Spleen (tissue), 7 donors: ENCODE measurements around the gene AK9.

ENCODE experiments used
- CTCF ChIP-seq, 11 experiments: fragments of 200-600 bp in 7 of 11; fragments of 450-650 bp in 4 of 11; sonication (generic) in 4 of 11; IDR thresholded peaks in 8 of 11; conservative IDR thresholded peaks in 3 of 11; 1 replicate in 7 of 11; 2 replicates in 4 of 11; pipeline versions ENCODE4 v1.4.0 to v1.8.0; 2016 to 2021; ENCODE audit warnings: antibody characterized with exemption in 11 of 11, inconsistent platforms in 4 of 11, mild to moderate bottlenecking in 1 of 11
- POLR2A ChIP-seq, 3 donors: fragments of 450-650 bp; IDR thresholded peaks; one replicate each; pipeline ENCODE4 v1.5.1; 2017; ENCODE audit warnings: antibody characterized with exemption in 3 of 3, mild to moderate bottlenecking in 1 of 3
- POLR2AphosphoS5 ChIP-seq, 3 donors: sonication (generic); formaldehyde crosslinking; IDR thresholded peaks; one replicate each; pipeline ENCODE4 v1.5.1; 2017; ENCODE audit warnings: antibody characterized with exemption in 3 of 3
- donor health status: DM: no; HTN: no; CAD: no; lungs with moderate emphysema.
- donor health status: DM: no; HTN: no; CAD: no.
- donor health status: DM: no; HTN: no; CAD: no.

- TF ChIP-seq CTCF (IDR thresholded peaks at IDR 0.05 in 8 of 11, conservative IDR thresholded peaks at IDR 0.05 in 3 of 11) (no peak), POLR2A (IDR thresholded peaks at IDR 0.05) (no peak), POLR2AphosphoS5 (IDR thresholded peaks at IDR 0.05) (no peak)
These were observed 212.0 kb downstream of the AK9 start for GRCh38 chr6:109478841-109479624.
